ENCODE data around the gene MAL. TPM values are rescaled to one million over a fixed set of nuclear protein-coding genes. Genes with fewer than 3 reads are reported as not detected.

MAL gene
- total and polyA plus RNA-seq, 2 of the 8 experiments (the other 6 are each of a cell fraction or from before 2014, with no cell fraction given) = not detected

- Histone ChIP-seq H3K23me2 (ENCODE audit: low read depth, low read length) (no peaks in the 10 kb centered on the region), H2BK12ac (ENCODE audit: low read depth, low read length) (no peak overlapping the region), H2BK5ac (ENCODE audit: low read depth, low read length) (no peak overlapping the region), H3K9me3 (ENCODE audit: insufficient read depth in 2 of 2, low read depth in 1 of 2, low read length in 1 of 2) (peaks cover 77 to 94% of the 10 kb centered on the region in 2 experiments), H4K5ac (ENCODE audit: insufficient read length, low read depth, low read length) (no peak overlapping the region), H2BK15ac (ENCODE audit: low read length) (no peak overlapping the region), H3K27ac (ENCODE audit: low read depth, low read length) (no peak overlapping the region), H2BK120ac (replicated peaks; ENCODE audit: low read depth, low read length) (no peak overlapping the region), H3K56ac (replicated peaks; ENCODE audit: insufficient read length, low read depth, low read length) (no peak overlapping the region), H3K18ac (ENCODE audit: extremely low read depth, low read length) (no peak overlapping the region), H3K4me2 (ENCODE audit: insufficient read depth in 1 of 2, low read depth in 2 of 2, low read length in 2 of 2) (no peak overlapping the region), H3K27me3 (replicated peaks in 1 of 4; ENCODE audit: control insufficient read depth in 3 of 4, extremely low read depth in 1 of 4, insufficient read depth in 3 of 4, low read length in 3 of 4) (no peaks in the 10 kb centered on the region), H4K20me1 (replicated peaks in 1 of 2; ENCODE audit: control insufficient read depth in 1 of 2, insufficient read depth in 2 of 2, low read length in 2 of 2) (no peaks in the 10 kb centered on the region), H4K8ac (ENCODE audit: extremely low read depth, insufficient read depth, low read length) (no peak overlapping the region), H3K36me3 (ENCODE audit: control insufficient read depth in 2 of 4, insufficient read depth in 4 of 4, low read length in 3 of 4) (no peaks in the 10 kb centered on the region), H3K4me1 (replicated peaks in 1 of 4; ENCODE audit: control insufficient read depth in 3 of 4, insufficient read depth in 4 of 4, low read length in 3 of 4) (peaks cover 0 to 1% (median 0%) of the 10 kb centered on the region in 4 experiments; a peak in 1 of 7 replicates), H3K9ac (replicated peaks in 1 of 4; ENCODE audit: extremely low read depth in 1 of 4, low read depth in 3 of 4, low read length in 3 of 4) (no peak overlapping the region), H3K79me1 (ENCODE audit: low read depth, low read length) (no peaks in the 10 kb centered on the region), H3K14ac (ENCODE audit: insufficient read length) (no peak overlapping the region), H3K4ac (replicated peaks; ENCODE audit: insufficient read length, low read depth, low read length) (no peak overlapping the region), H3K23ac (ENCODE audit: insufficient read length) (no peak overlapping the region), H3K79me2 (ENCODE audit: control insufficient read depth in 1 of 2, insufficient read depth in 2 of 2, low read length in 2 of 2) (no peaks in the 10 kb centered on the region), H2AFZ (ENCODE audit: low read length) (no peak overlapping the region), H3K4me3 (ENCODE audit: extremely low read depth in 1 of 4, insufficient read depth in 2 of 4, low read depth in 3 of 4, low read length in 4 of 4) (no peak overlapping the region), H2AK5ac (ENCODE audit: low read depth, low read length) (no peak overlapping the region), H2BK20ac (ENCODE audit: low read length) (no peak overlapping the region), H4K91ac (replicated peaks; ENCODE audit: insufficient read length, low read length) (no peak overlapping the region)
- 81% methylated on average over 13 of the region's 15 CpGs; no CpG with 5 or more reads in 1 of the 2 experiments for WGBS, 2 experiments (ENCODE audit: extremely low coverage in 1 of 2, insufficient coverage in 1 of 2, insufficient read length in 1 of 2, insufficient replicate concordance in 2 of 2, low coverage in 1 of 2, low lambda C conversion rate in 2 of 2, missing lambda C conversion rate in 1 of 2)
- ChIA-PET CTCF (ENCODE audit: partially characterized antibody) (no interaction called here), POLR2A (ENCODE audit: partially characterized antibody) (no interaction called here)
- DNase-seq (ENCODE audit: low read depth in 1 of 2, low spot score in 2 of 2) (no peak), FAIRE-seq (no peak)
- TF ChIP-seq EZH2 (IDR thresholded peaks at IDR 0.05; ENCODE audit: low read depth, low read length, severe bottlenecking) (no peak), SRF (IDR thresholded peaks at IDR 0.05; ENCODE audit: low read depth, low read length) (no peak), NRF1 (IDR thresholded peaks at IDR 0.05; ENCODE audit: low read depth, low read length) (no peak), GABPA (IDR thresholded peaks at IDR 0.05; ENCODE audit: borderline replicate concordance, insufficient read depth, low read length) (no peak), CBX5 (IDR thresholded peaks at IDR 0.05; ENCODE audit: low read depth, low read length) (no peak), SP2 (IDR thresholded peaks at IDR 0.05; ENCODE audit: low read length) (no peak), USF2 (IDR thresholded peaks at IDR 0.05; ENCODE audit: low read length) (no peak), BRCA1 (IDR thresholded peaks at IDR 0.05; ENCODE audit: low read depth, low read length) (no peak), SP4 (IDR thresholded peaks at IDR 0.05; ENCODE audit: low read length) (no peak), POLR2AphosphoS5 (IDR thresholded peaks at IDR 0.05; ENCODE audit: low read depth, low read length) (no peak), TCF12 (IDR thresholded peaks at IDR 0.05; ENCODE audit: low read depth, low read length) (no peak), SUZ12 (IDR thresholded peaks at IDR 0.05; ENCODE audit: low read length) (no peak)
These were observed 31.3 kb downstream of the MAL start for GRCh38 chr2:95056461-95057459.

All from H1 (cell line).